Hepatocyte (in vitro differentiated cells): ENCODE results near the gene ANXA2. TPM values are rescaled to one million over a fixed set of nuclear protein-coding genes. Genes with fewer than 3 reads are reported as not detected.

Source experiments
- DNase-seq: peaks from one replicate; pipeline ENCODE4 v3.0.0-alpha.2; 2016; ENCODE audit warnings: low spot score
- H2AFZ ChIP-seq: fragments of 200-600 bp; sonication (generic); 2 replicates; pipeline ENCODE4 v1.6.0; 2016; ENCODE audit warnings: antibody characterized with exemption, mild to moderate bottlenecking
- H3K27ac ChIP-seq: fragments of 200-600 bp; sonication (generic); 2 replicates; pipeline ENCODE4 v1.5.1; 2016; ENCODE audit warnings: mild to moderate bottlenecking
- H3K27me3 ChIP-seq: fragments of 200-600 bp; sonication (generic); 2 replicates; pipeline ENCODE4 v1.6.1; 2016
- H3K36me3 ChIP-seq: fragments of 200-600 bp; sonication (generic); replicated peaks from 2 replicates; pipeline ENCODE4 v1.5.1; 2016; ENCODE audit warnings: low read depth; ENCODE audit not compliant: insufficient read depth
- H3K4me1 ChIP-seq: fragments of 200-600 bp; sonication (generic); 2 replicates; pipeline ENCODE4 v1.5.1; 2016; ENCODE audit warnings: mild to moderate bottlenecking, moderate library complexity; ENCODE audit not compliant: insufficient read depth
- H3K4me2 ChIP-seq: fragments of 200-600 bp; sonication (generic); 2 replicates; pipeline ENCODE4 v1.6.0; 2016
- H3K4me3 ChIP-seq: fragments of 200-600 bp; sonication (generic); 2 replicates; pipeline ENCODE4 v1.5.1; 2016; ENCODE audit warnings: mild to moderate bottlenecking
- H3K79me2 ChIP-seq: fragments of 200-600 bp; sonication (generic); 2 replicates; pipeline ENCODE4 v1.6.0; 2017; ENCODE audit warnings: mild to moderate bottlenecking
- H3K9me2 ChIP-seq: fragments of 200-600 bp; sonication (generic); replicated peaks from 2 replicates; pipeline ENCODE4 v1.6.0; 2017; ENCODE audit warnings: mild to moderate bottlenecking; ENCODE audit not compliant: insufficient read depth
- H3K9me3 ChIP-seq: fragments of 200-600 bp; sonication (generic); 2 replicates; pipeline ENCODE4 v1.5.1; 2016; ENCODE audit warnings: low read depth, mild to moderate bottlenecking
- H4K20me1 ChIP-seq: fragments of 200-600 bp; sonication (generic); 2 replicates; pipeline ENCODE4 v1.6.0; 2016; ENCODE audit warnings: mild to moderate bottlenecking; ENCODE audit not compliant: insufficient read depth, poor library complexity, severe bottlenecking
- EZH2 ChIP-seq: fragments of 200-600 bp; sonication (generic); IDR thresholded peaks from 2 replicates; pipeline ENCODE4 v1.6.1; 2016; ENCODE audit warnings: antibody characterized with exemption, mild to moderate bottlenecking, borderline replicate concordance
- EZH2phosphoT487 ChIP-seq: fragments of 200-600 bp; sonication (generic); IDR thresholded peaks from one replicate; pipeline ENCODE4 v1.6.1; 2018; ENCODE audit warnings: antibody characterized with exemption, mild to moderate bottlenecking, low read depth, moderate library complexity; ENCODE audit not compliant: unreplicated experiment, severe bottlenecking
- WGBS: methylation state at CpG from one replicate; pipeline ENCODE4 v1.1.6; 2016; ENCODE audit warnings: low lambda C conversion rate; ENCODE audit errors: missing lambda C conversion rate; 5-methylcytosine and 5-hydroxymethylcytosine counted together
- polyA plus RNA-seq: library from polyadenylated mRNA; unstranded; fragments of >200 nt; fragmentation: Nextera tagmentation; extraction: Ambion mirVana; gene quantifications from 2 replicates; pipeline ENCODE4 v1.2.1, GENCODE V29; 2016
- total RNA-seq: library from RNA; depleted of rRNA; stranded (reverse); fragments of >200 nt; gene quantifications from 2 replicates; pipeline ENCODE4 v1.2.3, GENCODE V29; 2014
- TF ChIP-seq, protein P1 (sequence below): fragments of 200-600 bp; sonication (generic); IDR thresholded peaks from 2 replicates; pipeline ENCODE4 v1.5.1; 2016; ENCODE audit warnings: antibody characterized with exemption, mild to moderate bottlenecking; ENCODE audit not compliant: poor library complexity

The ANXA2 gene
- total and polyA plus RNA-seq, 2 experiments from 2014 or later: 1,220 to 1,699 TPM

DNA sequence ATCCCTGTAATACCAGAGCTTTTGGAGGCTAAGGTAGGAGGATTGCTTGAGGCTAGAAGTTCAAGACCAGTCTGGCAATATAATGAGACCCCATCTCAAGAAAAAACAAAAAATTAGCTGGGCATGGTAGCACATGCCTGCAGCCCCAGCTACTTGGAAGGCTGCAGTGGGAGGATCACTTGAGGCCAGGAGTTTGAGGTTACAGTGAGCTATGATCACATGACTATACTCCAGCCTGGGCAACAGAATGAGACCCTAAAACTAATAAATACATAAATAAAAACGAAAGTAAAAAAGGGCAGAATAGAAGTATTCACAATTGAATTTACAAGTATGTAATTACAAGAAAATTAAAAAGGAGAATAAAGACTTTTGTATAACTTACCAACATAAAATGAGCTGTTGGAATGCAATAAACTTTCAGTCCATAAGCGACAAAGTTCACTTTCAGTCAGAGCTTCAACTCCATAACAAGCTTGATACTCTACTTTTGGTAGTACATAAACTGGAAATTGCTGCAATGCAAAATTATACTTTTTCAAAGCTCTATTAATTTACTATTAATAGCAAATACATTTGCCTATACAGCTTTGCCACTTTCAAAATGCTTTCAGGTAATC lies 44.4 kb upstream of the ANXA2 start:
- 85% methylated on average over 2 of the region's 2 CpGs for WGBS
- Histone ChIP-seq H3K79me2 (no peaks in the 10 kb centered on the region), H4K20me1 (no peaks in the 10 kb centered on the region), H3K27me3 (no peaks in the 10 kb centered on the region), H2AFZ (no peak overlapping the region), H3K4me1 (peaks cover 7% of the 10 kb centered on the region), H3K9me2 (no peaks in the 10 kb centered on the region), H3K4me3 (no peak overlapping the region), H3K9me3 (no peaks in the 10 kb centered on the region), H3K27ac (no peak overlapping the region), H3K4me2 (no peak overlapping the region), H3K36me3 (no peaks in the 10 kb centered on the region)
- DNase-seq: no peak
- TF ChIP-seq EZH2 (no peak), EZH2phosphoT487 (no peak)
- TF ChIP-seq, protein P1, sequence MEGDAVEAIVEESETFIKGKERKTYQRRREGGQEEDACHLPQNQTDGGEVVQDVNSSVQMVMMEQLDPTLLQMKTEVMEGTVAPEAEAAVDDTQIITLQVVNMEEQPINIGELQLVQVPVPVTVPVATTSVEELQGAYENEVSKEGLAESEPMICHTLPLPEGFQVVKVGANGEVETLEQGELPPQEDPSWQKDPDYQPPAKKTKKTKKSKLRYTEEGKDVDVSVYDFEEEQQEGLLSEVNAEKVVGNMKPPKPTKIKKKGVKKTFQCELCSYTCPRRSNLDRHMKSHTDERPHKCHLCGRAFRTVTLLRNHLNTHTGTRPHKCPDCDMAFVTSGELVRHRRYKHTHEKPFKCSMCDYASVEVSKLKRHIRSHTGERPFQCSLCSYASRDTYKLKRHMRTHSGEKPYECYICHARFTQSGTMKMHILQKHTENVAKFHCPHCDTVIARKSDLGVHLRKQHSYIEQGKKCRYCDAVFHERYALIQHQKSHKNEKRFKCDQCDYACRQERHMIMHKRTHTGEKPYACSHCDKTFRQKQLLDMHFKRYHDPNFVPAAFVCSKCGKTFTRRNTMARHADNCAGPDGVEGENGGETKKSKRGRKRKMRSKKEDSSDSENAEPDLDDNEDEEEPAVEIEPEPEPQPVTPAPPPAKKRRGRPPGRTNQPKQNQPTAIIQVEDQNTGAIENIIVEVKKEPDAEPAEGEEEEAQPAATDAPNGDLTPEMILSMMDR: no peak

DNA sequence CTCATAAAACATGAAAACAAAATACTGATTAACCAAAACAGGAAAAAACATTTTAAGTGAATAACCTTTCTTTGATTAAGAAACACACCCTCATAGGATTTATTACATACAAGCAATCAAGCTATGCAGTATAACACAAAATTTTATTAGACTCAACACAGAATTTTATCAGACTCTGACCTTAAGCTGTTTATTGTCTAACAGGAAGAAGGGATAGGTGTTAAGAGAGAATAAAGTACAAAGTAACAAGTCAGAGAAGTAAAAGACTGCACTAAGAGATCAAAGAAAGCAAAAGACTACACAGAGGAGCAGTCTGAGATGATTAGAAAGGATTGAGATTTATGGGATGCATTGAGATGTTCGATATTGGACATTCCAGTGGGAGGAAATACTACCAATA lies 43.5 kb upstream of the ANXA2 start:
- H3K4me1 ChIP-seq: peaks cover 7% of the 10 kb centered on the region
- no peak overlapping the region for H2AFZ ChIP-seq
- no peak for TF ChIP-seq EZH2phosphoT487
- TF ChIP-seq EZH2: no peak
- H4K20me1 ChIP-seq: no peaks in the 10 kb centered on the region
- DNase-seq: no peak
- no peaks in the 10 kb centered on the region for H3K9me2 ChIP-seq
- H3K27ac ChIP-seq: no peak overlapping the region
- no peak overlapping the region for H3K4me2 ChIP-seq
- H3K36me3 ChIP-seq: no peaks in the 10 kb centered on the region
- H3K27me3 ChIP-seq: no peaks in the 10 kb centered on the region
- H3K79me2 ChIP-seq: no peaks in the 10 kb centered on the region
- H3K9me3 ChIP-seq: no peaks in the 10 kb centered on the region
- H3K4me3 ChIP-seq: no peak overlapping the region
- WGBS: 62% methylated on average over 1 of the region's 1 CpG

DNA sequence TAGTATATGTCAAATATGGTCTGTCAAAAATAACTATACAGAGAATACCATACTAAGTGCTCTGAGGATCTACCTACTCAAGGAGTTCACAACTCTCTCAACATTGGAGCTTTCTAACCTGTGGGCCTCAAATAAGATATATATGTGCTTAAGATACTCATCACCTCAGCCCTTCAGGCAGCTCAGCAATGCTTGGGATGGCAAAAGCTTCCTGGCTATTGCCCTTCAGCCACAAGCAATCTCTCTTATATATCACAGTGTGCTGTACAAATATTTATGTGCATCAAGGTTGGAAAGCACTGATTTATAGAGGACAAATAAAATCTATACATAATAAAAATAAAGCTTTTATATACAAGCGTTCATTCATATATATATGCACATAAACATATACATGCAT lies 40.9 kb upstream of the ANXA2 start:
- H3K27me3 ChIP-seq: no peaks in the 10 kb centered on the region
- DNase-seq: no peak
- peaks cover 7% of the 10 kb centered on the region for H3K4me1 ChIP-seq
- H3K4me2 ChIP-seq: no peak overlapping the region
- TF ChIP-seq EZH2phosphoT487 (no peak), EZH2 (no peak)
- TF ChIP-seq, protein P1: no peak
- H3K27ac ChIP-seq: no peak overlapping the region
- H3K9me3 ChIP-seq: no peaks in the 10 kb centered on the region
- no peaks in the 10 kb centered on the region for H3K79me2 ChIP-seq
- 85% methylated on average over 1 of the region's 1 CpG for WGBS
- H4K20me1 ChIP-seq: no peaks in the 10 kb centered on the region
- no peaks in the 10 kb centered on the region for H3K9me2 ChIP-seq
- no peaks in the 10 kb centered on the region for H3K36me3 ChIP-seq
- no peak overlapping the region for H3K4me3 ChIP-seq
- H2AFZ ChIP-seq: no peak overlapping the region

DNA sequence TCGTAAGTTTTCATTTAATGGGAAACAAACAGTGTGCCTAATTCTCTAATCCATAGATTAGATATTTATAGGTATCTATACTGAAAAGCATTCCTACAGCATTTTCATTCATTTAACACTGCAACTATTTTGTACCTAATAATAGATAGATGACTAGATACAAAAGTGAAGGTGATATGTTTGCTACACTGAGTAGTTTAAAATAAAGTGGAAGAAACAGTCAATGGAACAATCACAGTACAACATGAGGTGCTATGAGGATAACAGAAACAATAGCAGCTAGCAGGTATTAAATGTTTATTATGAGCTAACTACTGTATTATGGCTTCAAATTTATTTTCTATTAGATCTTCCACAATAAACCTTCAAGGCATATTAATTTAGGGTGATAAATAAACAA lies 31.1 kb upstream of the ANXA2 start:
- no peaks in the 10 kb centered on the region for H4K20me1 ChIP-seq
- no peak overlapping the region for H3K4me2 ChIP-seq
- H3K4me1 ChIP-seq: peaks cover 4% of the 10 kb centered on the region
- WGBS: 97% methylated on average over 1 of the region's 1 CpG
- TF ChIP-seq EZH2phosphoT487: no peak
- TF ChIP-seq, protein P1: no peak
- no peak for TF ChIP-seq EZH2
- H3K36me3 ChIP-seq: no peaks in the 10 kb centered on the region
- DNase-seq: no peak
- no peaks in the 10 kb centered on the region for H3K9me3 ChIP-seq
- H3K27ac ChIP-seq: no peak overlapping the region
- H3K79me2 ChIP-seq: no peaks in the 10 kb centered on the region
- no peak overlapping the region for H2AFZ ChIP-seq
- no peaks in the 10 kb centered on the region for H3K9me2 ChIP-seq
- H3K27me3 ChIP-seq: no peaks in the 10 kb centered on the region
- no peak overlapping the region for H3K4me3 ChIP-seq
